OCI-LY1 (cell line): ENCODE data around the gene PKIG.

ENCODE experiments used
- CTCF ChIP-seq: fragments of 200-600 bp; sonication (generic), shearing (Covaris generic); IDR thresholded peaks from 2 replicates; pipeline ENCODE4 v1.5.1; 2017; ENCODE audit warnings: mild to moderate bottlenecking, antibody characterized with exemption, low read length, moderate library complexity, mixed read lengths
- EZH2 ChIP-seq: fragments of 200-600 bp; sonication (generic), shearing (Covaris generic); IDR thresholded peaks from 2 replicates; pipeline ENCODE4 v1.8.0; 2017; ENCODE audit warnings: borderline replicate concordance, mixed run types, mild to moderate bottlenecking, antibody characterized with exemption, low read length, moderate library complexity, mixed read lengths

GRCh38 chr20:44596010-44596409, 13.6 kb downstream of the PKIG start:
- TF ChIP-seq CTCF (no peak), EZH2 (no peak)
